ENCODE data around the gene MMD2.

GRCh38 chr7:4906682-4907081 is 52.3 kb downstream of the MMD2 start:
- TF ChIP-seq CTCF (IDR thresholded peaks at IDR 0.05; ENCODE audit: poor library complexity) (no peak), EZH2 (IDR thresholded peaks at IDR 0.05; ENCODE audit: borderline replicate concordance) (no peak), EZH2phosphoT487 (IDR thresholded peaks at IDR 0.05; ENCODE audit: low read depth, severe bottlenecking, unreplicated experiment) (no peak)

Data from hepatocyte (in vitro differentiated cells).